NB4 (cell line): Measurements from ENCODE around the gene SMYD3.

ENCODE experiments used
- DNase-seq: peaks from one replicate; pipeline ENCODE4 v3.0.0; 2010; ENCODE audit warnings: low read depth
- H3K4me3 ChIP-seq: one replicate; pipeline ENCODE4 v1.5.1; 2011; ENCODE audit warnings: mild to moderate bottlenecking, low read depth, low read length, moderate library complexity
- CTCF ChIP-seq: IDR thresholded peaks from one replicate; pipeline ENCODE4 v1.5.1; 2012; ENCODE audit warnings: low read depth, low read length
- MYC ChIP-seq: IDR thresholded peaks from 2 replicates; pipeline ENCODE4 v1.6.1; 2011; ENCODE audit warnings: low read depth, low read length
- POLR2A ChIP-seq: IDR thresholded peaks from 2 replicates; pipeline ENCODE4 v1.6.1; 2011; ENCODE audit warnings: mild to moderate bottlenecking; ENCODE audit not compliant: insufficient read length; ENCODE audit errors: extremely low read depth
- TF ChIP-seq, protein P1 (sequence below): IDR thresholded peaks from 2 replicates; pipeline ENCODE4 v1.6.1; 2011; ENCODE audit warnings: low read depth, low read length

Gene SMYD3

DNA sequence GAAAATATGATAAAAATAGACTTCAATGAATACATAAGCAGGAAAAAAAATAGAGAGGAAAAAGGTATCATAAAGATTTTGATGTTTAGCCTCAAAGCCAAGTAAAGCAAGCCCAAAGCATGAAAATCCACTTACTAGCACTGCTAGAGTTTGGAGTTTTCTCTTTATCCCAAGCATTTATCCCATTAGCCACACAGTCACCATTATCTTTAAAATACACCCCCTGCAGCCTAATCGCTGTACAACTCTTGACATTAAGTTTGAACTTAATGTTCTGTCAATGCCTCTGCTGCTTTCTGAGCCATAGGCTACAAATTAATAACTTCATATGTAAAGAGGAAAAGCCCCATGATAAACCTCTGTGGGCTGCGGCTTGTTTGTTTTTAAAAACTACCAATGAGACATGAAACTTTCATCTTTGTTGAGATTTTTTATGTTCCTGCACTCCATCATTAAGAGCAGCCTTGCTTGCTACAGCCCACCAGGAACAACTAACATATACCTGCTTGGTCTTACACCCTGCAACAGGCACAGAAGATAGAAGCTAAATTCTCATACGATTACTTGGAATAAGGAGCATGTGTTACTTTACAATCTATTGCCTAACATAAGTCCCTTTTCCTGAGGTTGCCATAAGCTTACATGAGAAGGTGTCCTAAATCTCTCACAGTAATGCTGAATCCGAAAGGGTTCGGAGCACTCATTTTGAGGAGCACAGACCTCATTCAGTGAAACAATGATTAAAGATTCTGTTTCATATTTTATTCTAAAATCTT, 202.4 kb downstream of the SMYD3 start:
- TF ChIP-seq, protein P1, sequence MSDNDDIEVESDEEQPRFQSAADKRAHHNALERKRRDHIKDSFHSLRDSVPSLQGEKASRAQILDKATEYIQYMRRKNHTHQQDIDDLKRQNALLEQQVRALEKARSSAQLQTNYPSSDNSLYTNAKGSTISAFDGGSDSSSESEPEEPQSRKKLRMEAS: no peak
- TF ChIP-seq POLR2A (no peak), MYC (no peak), CTCF (no peak)

DNA sequence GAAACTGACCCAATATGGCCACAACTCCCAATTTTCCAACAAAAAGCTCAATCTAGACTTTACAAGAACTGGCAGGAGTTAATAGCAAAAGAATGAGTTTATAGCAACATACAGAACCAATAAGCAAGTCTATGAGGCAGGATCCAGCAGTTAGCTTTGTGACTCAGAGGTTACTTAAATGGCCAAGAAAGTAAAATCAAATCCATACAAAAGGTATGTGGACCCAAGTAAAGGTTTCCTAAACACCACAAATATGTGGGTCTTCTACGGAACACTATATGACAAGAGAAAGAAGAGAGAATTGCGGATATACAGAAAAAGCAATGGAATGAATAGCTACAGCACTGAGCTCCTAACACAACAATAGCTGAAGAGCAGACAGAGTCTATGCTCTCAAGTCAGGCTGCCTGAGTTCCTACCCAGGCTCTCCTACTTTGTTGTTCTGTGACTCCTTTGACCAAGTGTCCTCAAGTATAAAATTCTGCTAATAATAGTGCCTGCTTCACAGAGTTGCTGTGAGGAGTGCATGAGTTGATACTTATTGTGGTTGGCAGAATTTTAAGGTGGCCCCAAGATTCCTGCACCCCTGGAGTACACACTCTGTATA, 204.3 kb downstream of the SMYD3 start:
- DNase-seq: no peak
- H3K4me3 ChIP-seq: no peak overlapping the region
- no peak for TF ChIP-seq CTCF
- no peak for TF ChIP-seq MYC
- TF ChIP-seq, protein P1: no peak
- TF ChIP-seq POLR2A: no peak

More for the DNA sequence above, 202.4 kb downstream of the SMYD3 start:
- H3K4me3 ChIP-seq: no peak overlapping the region
- no peak for DNase-seq

- H3K4me3 ChIP-seq: no peak overlapping the region
- TF ChIP-seq POLR2A: no peak
- TF ChIP-seq MYC: no peak
- TF ChIP-seq, protein P1: no peak
- TF ChIP-seq CTCF: no peak
- no peak for DNase-seq
Observed at GRCh38 chr1:246302251-246302625, 204.8 kb downstream of the SMYD3 start.

GRCh38 chr1:246301553-246302250, 205.4 kb downstream of the SMYD3 start:
- H3K4me3 ChIP-seq: no peak overlapping the region
- TF ChIP-seq MYC: no peak
- no peak for TF ChIP-seq CTCF
- no peak for TF ChIP-seq POLR2A
- TF ChIP-seq, protein P1: no peak
- no peak for DNase-seq

DNA sequence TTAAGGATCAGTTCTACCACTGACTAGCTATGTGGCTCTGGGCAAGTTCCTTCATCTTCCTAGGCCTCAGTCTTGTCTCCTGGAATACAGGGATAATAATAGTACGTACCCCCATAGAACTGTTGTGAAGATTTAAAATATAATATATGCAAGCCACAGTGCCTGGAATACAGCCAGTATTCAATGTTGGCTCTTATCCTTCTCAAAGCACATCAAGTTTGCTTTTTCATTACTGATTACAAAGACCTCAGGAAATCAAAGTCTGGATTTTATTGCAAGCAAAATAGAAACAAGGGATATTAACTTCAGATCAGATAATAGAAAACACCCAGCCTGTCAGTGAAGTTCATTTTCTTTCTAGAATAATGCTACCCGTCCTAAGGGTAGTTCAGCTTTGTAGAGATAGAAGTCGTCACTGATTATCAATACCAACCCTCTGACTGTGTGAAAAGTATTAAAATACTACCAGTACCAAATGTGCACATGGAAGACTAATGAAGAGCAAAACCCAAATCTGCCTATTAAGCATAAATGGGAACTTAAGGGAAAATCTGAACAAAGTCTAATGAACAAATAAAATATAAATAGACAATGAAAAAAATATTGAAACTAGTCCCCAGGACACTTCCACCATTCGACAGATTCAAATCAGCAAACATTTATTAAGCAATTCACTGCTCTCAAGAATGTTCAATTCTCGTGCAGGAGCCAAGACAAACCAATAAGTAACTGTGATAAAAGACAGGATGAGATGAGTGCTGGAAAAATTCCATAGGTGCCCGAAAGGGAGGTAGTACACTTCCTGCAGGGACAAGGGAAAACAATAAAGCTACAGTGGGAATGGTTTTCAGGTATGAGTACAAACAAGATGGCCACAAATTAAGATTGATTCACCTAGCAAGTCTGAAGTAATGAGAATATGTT, 206.2 kb downstream of the SMYD3 start:
- H3K4me3 ChIP-seq: no peak overlapping the region
- DNase-seq: no peak
- TF ChIP-seq POLR2A (no peak), CTCF (no peak), MYC (no peak)
- TF ChIP-seq, protein P1: no peak
